D721Med (cell line): Measurements from ENCODE around the gene C1QC.

ENCODE experiments used
- DNase-seq: peaks from one replicate; pipeline ENCODE4 v3.0.0; 2011; ENCODE audit warnings: low spot score; ENCODE audit not compliant: insufficient read length
- FAIRE-seq: peaks from 2 replicates; lab custom pipeline; 2011; peaks lifted over from hg19 to GRCh38; lab: Jason Lieb, UNC
- CTCF ChIP-seq: IDR thresholded peaks from 2 replicates; pipeline ENCODE4 v1.5.1; 2012; ENCODE audit warnings: mild to moderate bottlenecking, control low read depth; ENCODE audit not compliant: insufficient read depth; ENCODE audit errors: missing control alignments

Gene C1QC

DNA sequence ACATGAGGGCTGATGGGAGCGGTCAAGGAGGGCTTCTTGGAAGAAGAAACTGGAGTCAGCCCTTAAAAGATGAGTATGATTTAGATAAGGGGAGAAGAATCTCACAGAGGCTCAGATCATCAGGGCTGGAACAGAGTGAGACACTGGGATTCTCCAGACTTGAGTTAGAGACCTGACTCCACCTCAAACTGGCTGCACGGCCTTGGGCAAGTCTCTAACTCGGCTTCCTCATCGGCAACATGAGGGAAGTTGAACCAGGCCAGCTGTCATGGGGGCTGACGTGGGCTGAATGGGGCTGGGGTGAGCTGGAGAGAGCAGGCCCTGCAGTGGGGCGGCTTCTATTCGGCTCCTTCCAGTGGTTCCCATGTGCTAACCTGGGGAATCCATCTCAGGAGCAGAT, 2.5 kb downstream of the C1QC start:
- no peak for TF ChIP-seq CTCF
- no peak for DNase-seq
- FAIRE-seq = no peak

DNA sequence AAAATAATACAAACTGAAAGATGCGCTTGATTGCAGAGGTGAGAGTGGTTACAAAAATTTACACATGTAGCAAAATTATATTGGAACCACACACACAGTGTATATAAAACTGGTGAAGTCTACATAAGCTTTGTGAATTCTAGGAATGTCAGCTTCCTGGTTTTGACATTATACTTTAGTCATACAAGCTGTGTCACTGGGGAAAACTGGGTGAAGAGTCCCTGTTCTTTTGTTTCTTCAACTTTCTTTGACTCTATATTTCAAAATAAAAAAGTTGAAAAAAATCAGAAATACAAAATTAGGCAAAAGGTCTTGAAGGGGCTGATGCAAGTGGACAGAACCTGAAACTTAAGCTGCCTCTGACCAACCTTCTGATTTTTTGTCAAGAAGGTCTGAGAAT, 3.0 kb downstream of the C1QC start:
- no peak for FAIRE-seq
- DNase-seq = no peak
- TF ChIP-seq CTCF = no peak

- DNase-seq (no peak), FAIRE-seq (no peak)
- TF ChIP-seq CTCF = no peak
These were observed 6.8 kb downstream of the C1QC start for GRCh38 chr1:22650089-22650693.

- DNase-seq (no peak), FAIRE-seq (no peak)
- TF ChIP-seq CTCF = no peak
These were observed 8.8 kb downstream of the C1QC start for GRCh38 chr1:22651941-22652856.

DNA sequence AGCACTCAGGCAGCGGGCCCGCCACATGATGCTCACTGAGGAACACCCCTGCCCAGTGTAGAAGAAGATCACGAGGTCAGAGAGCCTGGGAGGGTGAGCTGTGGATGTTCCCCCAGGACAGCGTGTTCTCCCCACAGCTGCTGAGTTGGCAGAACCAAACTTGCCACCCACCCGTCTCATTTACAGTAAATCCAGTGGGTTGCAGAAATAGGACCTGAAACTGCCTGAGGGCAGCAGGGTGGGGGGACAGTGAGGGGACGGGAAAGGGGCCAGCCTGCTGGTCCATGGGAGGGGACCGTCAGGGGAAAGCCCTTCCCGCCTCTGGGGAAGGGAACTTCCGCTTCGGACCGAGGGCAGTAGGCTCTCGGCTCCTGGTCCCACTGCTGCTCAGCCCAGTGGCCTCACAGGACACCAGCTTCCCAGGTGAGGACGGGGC, 9.5 kb downstream of the C1QC start, which contains the start of gene C1QB:
TSS of gene C1QB (plus strand) at position 356 of the 436 bp plus-strand sequence. CDS start 6,227 bp downstream, outside the sequence.
- no peak for TF ChIP-seq CTCF
- no peak for FAIRE-seq
- no peak for DNase-seq

DNA sequence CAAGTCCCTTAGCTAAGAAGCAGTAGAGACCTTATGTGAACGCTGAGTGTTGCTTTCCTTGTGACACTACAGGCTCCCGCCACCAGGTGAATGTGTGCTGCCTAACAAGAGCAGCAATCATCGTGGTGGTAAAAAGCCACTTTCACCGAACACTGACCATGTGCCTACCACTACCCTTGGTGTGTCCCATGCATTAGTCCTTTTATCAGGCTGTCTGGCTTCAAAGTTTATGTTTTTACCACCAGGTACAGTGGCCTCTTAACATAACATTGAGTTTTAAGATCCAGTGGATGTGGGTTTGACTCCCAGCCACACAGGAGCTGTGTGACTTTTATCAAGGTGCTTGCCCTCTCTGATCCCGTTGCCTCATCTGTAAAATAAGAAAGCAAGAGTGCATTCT, 11.3 kb downstream of the C1QC start:
- no peak for FAIRE-seq
- no peak for DNase-seq

More for the DNA sequence above, 11.3 kb downstream of the C1QC start:
- TF ChIP-seq CTCF = no peak
